NAMALWA (cell line): ENCODE results near the gene CYSTM1.

Experiments used
- DNase-seq: peaks from one replicate; pipeline ENCODE4 v3.0.0-alpha.2; 2015; ENCODE audit warnings: low spot score

CYSTM1 gene

DNA sequence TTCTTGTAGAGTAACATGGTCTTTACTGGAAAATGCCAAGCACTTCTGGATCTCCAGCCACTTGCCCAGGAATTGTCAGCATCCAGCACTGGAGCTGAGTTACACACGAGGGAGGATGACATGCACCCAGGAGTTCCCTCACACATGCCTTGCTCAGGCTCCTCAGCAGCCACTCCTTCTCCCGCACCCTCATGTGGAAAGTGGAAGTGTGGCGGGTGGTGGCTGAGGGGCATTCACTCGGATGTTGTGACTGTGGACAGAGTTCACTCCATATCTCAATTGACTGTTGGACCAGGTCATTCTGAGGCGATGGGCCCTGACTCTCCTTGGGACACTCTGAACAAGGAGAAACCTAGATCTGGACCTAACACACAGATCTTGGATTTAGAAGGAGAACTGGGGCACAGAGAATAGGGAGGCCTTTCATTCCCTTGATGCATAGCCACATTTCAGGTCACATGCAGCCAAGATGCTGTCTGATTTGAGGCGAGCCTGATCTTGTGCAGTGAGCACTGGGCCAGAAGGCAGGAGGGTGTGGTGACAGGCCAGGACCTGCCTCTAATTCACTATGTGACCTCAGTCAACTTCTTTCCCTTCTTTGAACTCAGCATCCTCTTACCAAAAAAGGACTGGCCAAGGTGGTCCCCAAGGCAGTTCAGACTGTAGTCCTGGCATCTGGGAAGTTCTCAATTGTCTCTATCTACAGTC is 62.1 kb downstream of the CYSTM1 start:
- DNase-seq: no peak

DNA sequence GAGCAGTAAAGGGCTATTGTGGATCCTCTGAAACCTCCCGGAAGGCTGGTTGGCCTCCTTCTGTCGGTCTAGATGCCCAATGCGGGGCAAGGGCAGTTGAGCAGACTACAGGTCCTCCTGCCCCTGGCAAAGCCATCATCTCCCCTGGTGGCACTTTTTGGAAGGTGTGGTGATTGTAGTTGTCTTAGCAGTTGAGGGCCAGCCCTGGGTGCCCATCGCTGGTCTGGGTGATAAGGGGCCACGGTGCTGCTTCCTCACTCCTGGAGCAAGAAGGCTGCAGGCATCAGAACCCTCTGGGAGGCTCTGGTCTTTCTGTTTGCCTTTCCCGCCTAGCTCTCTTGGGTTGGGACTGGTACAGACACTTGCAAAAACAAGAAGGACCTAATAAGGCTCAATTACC is 63.8 kb downstream of the CYSTM1 start:
- DNase-seq: no peak

- no peak for DNase-seq
Measured at GRCh38 chr5:140239461-140239860, 64.5 kb downstream of the CYSTM1 start.

- DNase-seq: peak; percentile 76
Measured at GRCh38 chr5:140239939-140240700, 65.1 kb downstream of the CYSTM1 start.

DNA sequence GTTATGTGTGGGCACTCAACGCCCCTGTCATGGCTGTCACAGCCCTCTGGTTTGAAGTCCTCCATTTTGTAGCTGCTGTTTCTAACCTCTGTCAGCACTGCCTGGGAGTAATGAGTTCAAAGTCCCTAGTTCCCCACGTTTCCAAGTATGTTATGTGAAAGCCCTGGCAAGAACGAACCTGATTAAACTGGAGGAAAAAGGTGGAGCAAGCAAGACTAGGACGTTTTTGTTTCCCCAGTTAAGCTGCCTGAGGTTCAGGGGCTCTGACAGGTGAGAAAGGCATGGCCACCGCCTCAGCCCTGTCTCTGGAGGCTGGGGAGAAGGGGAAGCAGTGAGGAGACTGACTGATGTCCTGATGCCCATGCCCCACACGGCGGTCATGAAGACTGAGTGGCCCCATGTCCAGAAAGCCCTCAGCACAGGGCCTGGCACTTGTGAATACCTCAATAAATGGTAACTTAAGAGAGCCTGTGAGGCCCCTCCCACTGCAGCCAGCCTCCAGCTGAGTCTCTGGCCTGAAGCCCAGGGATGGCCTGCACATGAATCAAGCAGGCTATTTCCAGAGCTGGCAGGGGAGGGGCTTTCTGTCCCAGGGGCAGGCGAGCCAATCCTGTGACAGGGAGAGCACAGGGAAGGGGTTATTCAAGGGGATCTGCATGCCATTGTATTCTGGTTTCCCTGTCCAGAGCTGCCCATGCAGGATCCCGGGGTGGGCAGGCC is 66.2 kb downstream of the CYSTM1 start:
- DNase-seq: no peak

DNA sequence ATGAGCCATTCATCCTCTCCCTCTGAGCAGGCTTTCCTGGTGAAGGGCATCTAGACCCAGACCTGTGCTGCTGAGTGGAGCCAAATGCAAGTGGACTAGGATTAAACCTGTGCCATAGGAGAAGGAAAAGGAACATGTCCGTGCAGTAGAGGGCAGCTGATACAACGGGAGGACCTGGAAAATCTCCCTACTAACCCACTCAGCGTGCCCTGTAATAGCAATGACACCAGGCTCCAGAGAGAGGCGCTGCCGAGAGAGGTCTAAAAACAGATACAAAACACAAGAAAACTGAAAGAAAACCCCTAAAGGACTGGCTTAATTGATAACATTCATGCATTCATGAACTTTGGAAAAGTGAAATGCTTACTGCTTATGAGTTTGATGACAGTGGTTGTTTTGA is 67.1 kb downstream of the CYSTM1 start:
- DNase-seq: no peak

GRCh38 chr5:140242890-140243585 is 68.0 kb downstream of the CYSTM1 start:
- DNase-seq: no peak

GRCh38 chr5:140243706-140244250 is 68.8 kb downstream of the CYSTM1 start:
- DNase-seq: no peak

DNA sequence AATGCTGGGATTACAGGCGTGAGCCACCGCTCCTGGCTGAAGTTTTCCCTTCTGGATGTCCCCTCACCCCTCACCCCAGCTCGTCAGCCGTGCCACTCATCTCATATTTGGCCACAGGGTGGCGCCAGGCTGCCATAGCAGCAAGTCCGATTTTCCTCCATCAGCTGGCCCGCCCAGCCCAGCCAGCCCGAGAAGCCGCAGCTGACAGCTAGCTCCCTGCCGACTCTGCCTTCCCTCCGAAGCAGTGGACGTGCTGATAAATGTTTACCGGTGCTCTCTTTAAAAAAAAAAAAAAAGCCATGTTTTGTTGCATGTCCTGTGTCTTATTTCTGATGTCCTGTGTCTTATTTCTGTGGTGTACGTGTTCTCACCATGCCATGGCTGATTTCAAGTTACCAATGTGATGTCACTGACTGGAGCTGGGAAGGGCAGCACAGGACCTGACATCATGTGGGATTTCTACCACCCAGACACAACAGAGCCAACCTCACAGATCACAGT is 69.6 kb downstream of the CYSTM1 start:
- DNase-seq: peak; percentile 90

- DNase-seq: peak; percentile 56
Measured at GRCh38 chr5:140245341-140245740, 70.4 kb downstream of the CYSTM1 start.

DNA sequence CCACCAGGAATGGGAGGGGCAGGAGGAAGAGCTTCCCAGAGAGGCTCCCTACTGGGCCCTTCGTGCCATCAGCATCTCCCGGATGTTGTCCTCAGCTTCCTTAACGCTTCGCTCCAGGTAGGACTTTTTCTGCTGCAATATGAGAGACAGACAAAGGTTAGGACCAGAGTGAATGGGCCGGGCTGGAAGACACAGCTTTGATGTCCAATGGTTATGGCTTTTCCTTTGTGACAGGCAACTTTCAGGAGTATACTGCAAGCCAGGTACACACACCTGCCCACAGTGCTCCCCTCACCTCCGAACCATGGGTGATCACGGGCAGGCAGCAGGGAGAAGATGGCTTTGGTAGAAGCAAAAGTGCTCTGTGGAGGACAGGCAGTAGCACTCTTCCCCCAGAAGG is 70.9 kb downstream of the CYSTM1 start:
- no peak for DNase-seq

GRCh38 chr5:140246378-140247122 is 71.6 kb downstream of the CYSTM1 start:
- DNase-seq: no peak

GRCh38 chr5:140248414-140248813 is 73.4 kb downstream of the CYSTM1 start:
- no peak for DNase-seq

DNA sequence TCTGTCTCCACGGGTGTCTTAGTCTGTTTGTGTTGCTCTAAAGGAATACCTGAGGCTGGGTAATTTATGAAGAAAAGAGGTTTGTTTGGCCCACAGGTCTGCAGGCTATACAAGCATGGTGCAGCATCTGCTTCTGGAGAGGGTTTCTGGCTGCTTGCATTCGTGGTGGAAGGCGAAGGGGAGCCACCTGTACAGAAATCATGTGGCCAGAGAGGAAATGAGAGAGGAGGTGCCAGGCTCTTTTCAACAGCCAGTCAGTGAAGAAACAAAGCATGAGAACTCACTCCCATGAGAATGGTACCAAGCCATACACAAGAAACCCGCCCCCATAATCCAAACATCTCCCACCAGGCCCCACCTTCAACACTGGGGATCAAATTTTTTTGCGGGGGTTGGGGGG is 74.5 kb downstream of the CYSTM1 start:
- peak; percentile 34 for DNase-seq

GRCh38 chr5:140250386-140250785 is 75.4 kb downstream of the CYSTM1 start:
- DNase-seq: no peak

DNA sequence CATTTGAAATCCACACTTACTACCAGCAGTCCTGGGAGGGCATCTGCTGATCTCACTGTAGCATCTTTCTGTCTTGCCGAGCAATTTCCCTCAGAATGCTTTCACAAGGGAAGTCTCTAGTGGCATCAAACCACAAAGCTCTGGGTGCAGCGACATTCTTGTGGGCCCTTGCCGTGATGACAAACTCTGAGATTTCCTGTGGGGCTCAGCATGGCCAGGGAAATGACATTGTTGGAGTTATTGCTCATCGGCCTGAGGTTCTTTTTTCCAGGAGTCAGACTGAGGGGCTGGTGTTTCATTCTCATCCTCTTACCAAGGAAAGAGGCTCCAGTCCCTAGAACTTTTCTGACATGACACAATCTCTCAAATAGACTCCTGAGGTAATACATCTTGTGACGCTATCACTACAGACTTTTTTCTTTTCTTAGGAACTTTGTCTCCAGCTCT is 76.6 kb downstream of the CYSTM1 start:
- peak; percentile 60 for DNase-seq

DNA sequence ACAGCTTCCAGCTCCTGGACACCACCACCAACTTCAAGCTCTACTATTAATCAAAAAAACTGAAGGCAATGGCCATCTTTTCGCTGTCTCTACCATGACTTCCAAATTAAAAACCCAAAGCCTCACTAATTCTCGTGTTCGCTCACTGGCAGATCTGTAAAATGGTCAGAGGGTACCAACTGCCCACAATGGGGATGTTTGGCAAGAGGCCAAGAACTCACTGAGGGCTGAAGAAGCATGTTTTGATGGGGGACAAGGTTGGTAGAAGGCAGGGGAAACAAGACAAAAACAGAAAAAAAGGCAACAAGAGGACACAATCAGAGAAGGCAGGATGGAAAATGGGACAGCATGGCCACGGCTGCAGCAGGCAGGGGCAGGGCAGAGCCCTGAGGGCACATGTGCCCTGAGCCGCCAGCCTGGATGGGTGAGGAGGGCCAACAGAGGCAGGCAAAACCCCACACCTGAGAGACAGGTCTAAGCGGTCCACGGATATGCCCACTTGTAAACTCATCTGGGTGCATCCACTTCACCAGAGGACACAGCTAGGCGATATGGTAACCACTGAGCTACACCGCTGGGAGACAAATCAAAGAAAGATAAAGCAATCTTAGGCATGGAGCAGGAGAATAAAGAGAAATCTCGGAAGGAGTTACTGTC is 77.6 kb downstream of the CYSTM1 start:
- no peak for DNase-seq

DNA sequence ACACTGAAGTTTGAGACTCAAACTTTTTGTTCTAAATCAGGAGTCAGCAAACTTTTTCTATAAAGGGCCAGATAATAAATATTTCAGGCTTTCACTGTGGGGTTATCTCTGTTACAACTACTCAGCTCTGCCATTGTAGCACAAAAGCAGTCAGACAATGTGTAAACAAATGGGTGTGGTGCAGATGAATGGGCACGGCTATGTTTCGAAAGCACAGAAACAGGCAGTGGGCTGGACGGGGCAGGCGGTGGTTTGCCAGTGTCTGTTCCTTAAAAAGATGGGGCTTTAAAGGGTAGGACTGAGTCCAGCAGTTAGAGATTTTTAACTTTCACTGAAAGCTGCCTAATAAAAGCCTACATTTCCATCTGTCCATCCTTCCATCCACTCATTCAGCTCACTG is 79.0 kb downstream of the CYSTM1 start:
- DNase-seq: no peak

DNA sequence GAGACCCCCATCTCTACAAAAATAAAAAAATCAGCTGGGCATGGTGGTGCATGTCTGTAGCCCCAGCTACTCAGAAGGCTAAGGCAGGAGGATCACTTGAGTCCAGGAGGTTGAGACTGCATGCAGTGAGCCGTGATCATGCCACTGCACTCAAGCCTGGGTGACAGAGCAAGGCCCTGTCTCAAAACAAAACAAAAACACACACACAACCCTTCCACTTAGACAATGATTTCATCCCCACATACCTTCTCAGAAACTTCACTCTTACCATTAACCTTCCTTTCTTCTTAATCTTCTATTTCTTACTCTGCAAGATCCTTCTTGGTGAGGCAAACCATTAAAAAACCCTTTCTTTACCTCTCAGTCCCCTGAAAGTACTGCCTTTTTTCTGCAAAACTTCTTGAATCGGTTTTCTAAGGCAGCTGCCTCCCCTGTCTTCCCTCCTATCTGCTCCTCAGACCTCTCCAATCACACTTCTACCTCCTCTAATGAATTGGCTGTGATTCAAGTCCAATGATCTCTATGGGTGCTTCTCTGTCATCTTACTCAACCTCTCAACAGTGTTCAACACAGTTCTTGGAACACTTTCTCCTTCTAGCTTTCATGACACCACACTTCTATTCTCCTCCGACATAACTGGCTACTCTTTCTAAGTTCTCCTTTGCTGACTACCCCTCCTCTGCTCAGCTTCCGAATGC is 80.6 kb downstream of the CYSTM1 start:
- DNase-seq: no peak

DNA sequence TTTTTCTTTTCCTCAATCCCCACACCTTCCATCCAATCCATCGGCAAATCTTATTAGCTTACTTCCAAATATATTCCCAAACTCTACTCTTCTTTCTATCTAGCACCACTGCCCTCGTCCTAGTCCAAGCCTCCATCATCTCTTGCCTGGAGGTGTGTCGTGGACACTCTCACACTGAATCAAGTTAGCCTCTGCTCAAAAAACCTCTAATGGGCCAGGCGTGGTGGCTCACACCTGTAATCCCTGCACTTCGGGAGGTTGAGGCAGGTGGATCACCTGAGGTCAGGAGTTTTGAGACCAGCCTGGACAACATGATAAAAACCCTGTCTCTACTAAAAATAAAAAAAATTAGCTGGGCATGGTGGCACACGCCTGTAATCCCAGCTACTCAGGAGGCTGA is 81.7 kb downstream of the CYSTM1 start:
- no peak for DNase-seq
